Progenitor cell of endocrine pancreas (in vitro differentiated cells): ENCODE measurements around the gene LMOD2. TPM values are rescaled to one million over a fixed set of nuclear protein-coding genes. Genes with fewer than 3 reads are reported as not detected.

ENCODE experiments used
- DNase-seq: peaks from one replicate; pipeline ENCODE4 v3.0.0; 2021; ENCODE audit warnings: low spot score; ENCODE audit not compliant: unreplicated experiment
- H3K27ac Mint-ChIP-seq: 2 replicates; pipeline ENCODE4 v1.8.0; 2021; ENCODE audit warnings: mild to moderate bottlenecking, moderate library complexity, mixed read lengths
- H3K27me3 Mint-ChIP-seq: 2 replicates; pipeline ENCODE4 v1.8.0; 2021; ENCODE audit warnings: mixed read lengths
- H3K36me3 Mint-ChIP-seq: 2 replicates; pipeline ENCODE4 v1.8.0; 2022; ENCODE audit warnings: mixed read lengths; ENCODE audit not compliant: insufficient read depth
- H3K4me1 Mint-ChIP-seq: 2 replicates; pipeline ENCODE4 v1.8.0; 2021; ENCODE audit warnings: low read depth, mixed read lengths
- H3K4me3 Mint-ChIP-seq: 2 replicates; pipeline ENCODE4 v1.8.0; 2021; ENCODE audit warnings: low read depth, mild to moderate bottlenecking, moderate library complexity, mixed read lengths
- H3K9me3 Mint-ChIP-seq: 2 replicates; pipeline ENCODE4 v1.8.0; 2021; ENCODE audit warnings: low read depth, mixed read lengths
- total RNA-seq: library from RNA; stranded (reverse); gene quantifications from 2 replicates; pipeline ENCODE4 v1.2.1, GENCODE V29; 2021
- TF ChIP-seq, protein P1 (sequence below): fragments of 200-600 bp; sonication (generic); IDR thresholded peaks from one replicate; pipeline ENCODE4 v1.5.0; 2021; ENCODE audit warnings: antibody characterized with exemption, mild to moderate bottlenecking; ENCODE audit not compliant: unreplicated experiment

The LMOD2 gene
- total RNA-seq, 1 donor from 2014 or later, result not detected

DNA sequence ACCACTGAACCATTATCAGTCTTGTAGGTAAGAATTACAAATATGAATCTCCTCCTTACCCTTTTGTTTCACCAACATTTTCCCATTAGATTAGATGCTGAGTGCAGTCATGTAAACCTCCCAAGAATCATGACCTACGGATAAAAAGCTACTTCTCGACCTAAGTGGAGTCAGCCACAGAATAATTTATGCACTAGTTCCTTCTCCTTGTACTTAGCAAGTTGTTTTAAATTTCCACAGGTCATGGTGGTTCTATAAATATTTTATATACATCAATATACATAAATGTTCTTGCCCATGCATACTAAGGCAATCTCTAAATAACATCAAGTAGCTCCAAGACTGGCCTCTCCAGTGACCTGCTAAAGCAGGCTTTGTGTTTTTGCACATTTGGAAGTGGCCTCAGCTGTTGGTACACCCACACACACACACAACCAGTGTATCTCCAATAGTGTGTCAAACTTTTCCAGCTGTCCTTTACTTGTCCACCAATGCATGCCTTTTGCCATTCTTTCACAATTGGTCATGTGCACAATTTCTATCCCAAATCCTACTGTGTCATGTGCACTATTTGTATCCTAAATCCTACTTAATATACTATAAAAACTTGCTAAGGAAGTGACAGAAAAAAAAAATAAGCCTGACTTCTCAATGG, 21.5 kb downstream of the LMOD2 start:
- TF ChIP-seq, protein P1, sequence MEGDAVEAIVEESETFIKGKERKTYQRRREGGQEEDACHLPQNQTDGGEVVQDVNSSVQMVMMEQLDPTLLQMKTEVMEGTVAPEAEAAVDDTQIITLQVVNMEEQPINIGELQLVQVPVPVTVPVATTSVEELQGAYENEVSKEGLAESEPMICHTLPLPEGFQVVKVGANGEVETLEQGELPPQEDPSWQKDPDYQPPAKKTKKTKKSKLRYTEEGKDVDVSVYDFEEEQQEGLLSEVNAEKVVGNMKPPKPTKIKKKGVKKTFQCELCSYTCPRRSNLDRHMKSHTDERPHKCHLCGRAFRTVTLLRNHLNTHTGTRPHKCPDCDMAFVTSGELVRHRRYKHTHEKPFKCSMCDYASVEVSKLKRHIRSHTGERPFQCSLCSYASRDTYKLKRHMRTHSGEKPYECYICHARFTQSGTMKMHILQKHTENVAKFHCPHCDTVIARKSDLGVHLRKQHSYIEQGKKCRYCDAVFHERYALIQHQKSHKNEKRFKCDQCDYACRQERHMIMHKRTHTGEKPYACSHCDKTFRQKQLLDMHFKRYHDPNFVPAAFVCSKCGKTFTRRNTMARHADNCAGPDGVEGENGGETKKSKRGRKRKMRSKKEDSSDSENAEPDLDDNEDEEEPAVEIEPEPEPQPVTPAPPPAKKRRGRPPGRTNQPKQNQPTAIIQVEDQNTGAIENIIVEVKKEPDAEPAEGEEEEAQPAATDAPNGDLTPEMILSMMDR, result no peak
- Mint-ChIP-seq H3K27me3 (no peaks in the 10 kb centered on the region), H3K36me3 (peaks cover 5% of the 10 kb centered on the region), H3K9me3 (no peaks in the 10 kb centered on the region), H3K4me1 (peaks cover 19% of the 10 kb centered on the region), H3K27ac (no peak overlapping the region), H3K4me3 (no peak overlapping the region)
- DNase-seq, result no peak

DNA sequence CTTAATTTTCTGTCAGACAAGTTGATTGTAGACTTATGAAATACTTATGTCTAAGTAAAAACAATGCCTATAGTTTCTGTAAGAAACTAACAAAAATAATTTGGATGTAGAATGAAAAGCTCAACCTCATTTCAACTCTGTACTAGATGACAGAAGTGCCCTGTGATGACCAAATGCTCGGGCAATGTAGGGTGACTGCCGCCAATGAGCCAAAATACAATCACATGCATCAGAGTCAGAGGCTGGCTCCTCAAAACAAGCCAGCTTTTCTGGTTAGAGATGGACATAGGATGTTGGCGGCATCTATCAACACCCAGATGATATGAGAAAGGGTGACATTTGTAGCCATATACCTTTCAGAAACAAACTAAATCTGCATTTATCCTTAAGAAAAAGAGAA, 23.9 kb downstream of the LMOD2 start:
- TF ChIP-seq, protein P1, result no peak

DNA sequence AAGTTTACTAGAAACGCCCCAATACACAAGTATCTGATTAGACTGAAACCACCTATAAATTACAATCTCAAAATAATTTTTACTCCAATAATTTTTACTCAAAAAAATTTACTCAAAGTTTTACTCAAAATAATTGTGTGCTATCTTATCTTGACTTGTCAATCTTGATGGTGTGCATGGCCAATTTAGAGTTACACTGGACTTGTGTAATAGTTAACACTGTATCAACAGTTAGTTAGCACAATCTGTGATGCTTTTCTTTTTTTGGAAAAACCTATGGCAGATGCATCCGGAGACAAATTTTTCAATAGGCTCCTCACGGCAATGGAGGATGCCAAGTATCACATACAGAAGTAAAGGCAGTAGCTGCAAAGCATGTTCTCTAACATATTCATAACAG, 24.9 kb downstream of the LMOD2 start:
- no peaks in the 10 kb centered on the region for H3K9me3 Mint-ChIP-seq
- TF ChIP-seq, protein P1, result no peak
- no peak for DNase-seq
- peaks cover 8% of the 10 kb centered on the region for H3K36me3 Mint-ChIP-seq
- H3K27ac Mint-ChIP-seq, result no peak overlapping the region
- H3K4me3 Mint-ChIP-seq, result no peak overlapping the region
- H3K4me1 Mint-ChIP-seq, result peaks cover 13% of the 10 kb centered on the region
- H3K27me3 Mint-ChIP-seq, result no peaks in the 10 kb centered on the region

More for the DNA sequence above, 23.9 kb downstream of the LMOD2 start:
- H3K4me1 Mint-ChIP-seq, result peaks cover 13% of the 10 kb centered on the region
- H3K9me3 Mint-ChIP-seq, result no peaks in the 10 kb centered on the region
- no peak overlapping the region for H3K27ac Mint-ChIP-seq
- no peaks in the 10 kb centered on the region for H3K27me3 Mint-ChIP-seq
- H3K36me3 Mint-ChIP-seq, result peaks cover 6% of the 10 kb centered on the region
- DNase-seq, result no peak
- H3K4me3 Mint-ChIP-seq, result no peak overlapping the region

DNA sequence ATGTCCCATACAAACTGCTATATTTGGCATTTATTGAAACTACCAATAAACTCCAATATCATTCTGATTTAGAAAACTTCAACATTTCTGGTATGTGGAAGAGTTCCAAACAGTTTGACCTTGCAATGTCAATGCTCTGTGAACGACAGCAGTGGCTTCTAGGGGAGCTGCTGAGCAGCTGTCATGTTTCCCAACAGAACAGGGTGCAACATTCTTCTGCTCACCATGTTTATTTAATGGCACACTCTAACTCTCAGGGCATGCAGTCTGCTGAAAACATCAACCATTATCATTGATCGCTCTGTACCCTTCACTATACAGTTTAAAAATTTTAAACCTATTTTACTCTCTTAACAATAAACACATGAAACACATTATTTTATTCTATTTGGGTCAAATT, 25.9 kb downstream of the LMOD2 start:
- Mint-ChIP-seq H3K27me3 (no peaks in the 10 kb centered on the region), H3K9me3 (no peaks in the 10 kb centered on the region), H3K4me1 (peaks cover 13% of the 10 kb centered on the region), H3K27ac (no peak overlapping the region), H3K36me3 (peaks cover 8% of the 10 kb centered on the region), H3K4me3 (no peak overlapping the region)
- DNase-seq, result no peak
- TF ChIP-seq, protein P1, result no peak

DNA sequence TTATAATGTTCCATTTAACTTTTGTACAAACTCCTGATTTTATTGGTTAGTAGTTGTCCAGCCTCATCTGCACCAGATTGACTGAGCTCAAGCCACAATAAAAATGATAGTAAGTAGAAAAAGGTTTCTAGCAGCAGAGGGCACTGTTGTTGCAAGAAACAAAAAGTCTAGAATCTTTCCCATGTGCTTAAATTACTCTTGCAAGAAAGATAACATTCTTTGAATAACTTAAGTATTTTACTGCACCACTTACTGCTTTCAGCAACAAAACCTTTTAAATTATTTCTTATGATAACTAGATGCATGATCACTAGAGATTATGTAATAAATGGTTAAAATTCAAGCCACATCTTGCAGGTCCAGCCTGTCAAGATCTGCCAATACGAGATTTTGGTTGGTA, 27.0 kb downstream of the LMOD2 start:
- no peaks in the 10 kb centered on the region for H3K9me3 Mint-ChIP-seq
- no peak for DNase-seq
- H3K4me1 Mint-ChIP-seq, result peaks cover 13% of the 10 kb centered on the region
- H3K27me3 Mint-ChIP-seq, result no peaks in the 10 kb centered on the region
- no peak overlapping the region for H3K4me3 Mint-ChIP-seq
- H3K36me3 Mint-ChIP-seq, result peaks cover 9% of the 10 kb centered on the region
- TF ChIP-seq, protein P1, result peak; percentile 73
- H3K27ac Mint-ChIP-seq, result no peak overlapping the region
